GM18907 (cell line): ENCODE results near the gene TAS1R3.
A peak's percentile ranks its signal among the peaks of the same experiment; 100 is the strongest.
"Not testable (repeated sequence)": the region's sequence is repeated elsewhere in the genome, so short reads cannot be mapped to it uniquely, and the experiment has no call there.

Experiments
- ATAC-seq: cut with Tn5 transposase; IDR thresholded peaks from one replicate; pipeline ENCODE4 v1.9.1; 2021; ENCODE audit warnings: mild to moderate bottlenecking, moderate library complexity; ENCODE audit not compliant: unreplicated experiment

The TAS1R3 gene

DNA sequence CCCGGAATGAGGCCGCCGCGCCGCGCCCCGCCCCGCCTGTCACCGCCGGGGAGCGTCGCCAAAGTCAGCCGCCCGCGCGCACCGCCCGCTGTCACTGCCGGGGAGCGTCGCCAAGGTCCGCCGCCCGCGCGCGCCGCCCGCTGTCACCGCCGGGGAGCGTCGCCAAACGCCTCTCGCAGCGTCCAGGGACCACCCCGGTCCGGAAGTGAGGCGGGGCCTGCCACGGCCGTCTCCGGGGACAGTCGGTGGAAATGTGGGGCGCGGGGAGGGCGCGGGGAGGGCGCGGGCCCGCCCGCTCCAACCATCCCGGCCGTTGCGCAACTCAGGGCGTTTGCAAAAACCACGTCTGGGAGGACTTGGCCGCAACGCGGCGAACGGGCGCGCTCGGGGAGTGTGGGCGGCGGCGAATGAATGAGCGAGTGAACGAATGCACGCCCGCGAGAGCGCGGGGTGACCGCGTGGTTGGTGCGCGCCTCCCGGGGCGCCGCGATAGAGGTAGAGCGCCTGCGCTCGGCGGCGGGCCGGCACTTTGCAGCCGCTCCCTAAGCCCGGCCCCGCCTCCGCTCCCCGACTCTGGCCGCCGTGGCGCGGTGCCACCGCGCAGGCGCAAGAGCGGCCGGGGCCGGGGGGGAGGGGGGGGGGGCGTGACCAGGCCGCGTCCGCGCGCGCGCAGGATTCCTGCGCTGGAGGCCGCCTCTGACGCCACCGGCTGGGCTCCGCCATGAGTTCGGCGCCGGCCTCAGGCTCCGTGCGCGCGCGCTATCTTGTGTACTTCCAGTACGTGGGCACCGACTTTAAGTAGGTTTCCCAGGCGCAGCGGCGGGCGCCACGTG is 22.9 kb upstream of the TAS1R3 start, which contains the start of the genes ACAP3 and PUSL1:
TSS of gene ACAP3 (minus strand) at position 8 of the 833 bp plus-strand sequence. CDS start 115 bp downstream, outside the sequence.
TSS of gene PUSL1 (plus strand) at position 675 of the 833 bp plus-strand sequence. CDS start at position 722, 47 bp downstream.
- peak; percentile 53 for ATAC-seq

GRCh38 chr1:1308756-1309250 is 22.3 kb upstream of the TAS1R3 start:
- ATAC-seq: peak; percentile 14

DNA sequence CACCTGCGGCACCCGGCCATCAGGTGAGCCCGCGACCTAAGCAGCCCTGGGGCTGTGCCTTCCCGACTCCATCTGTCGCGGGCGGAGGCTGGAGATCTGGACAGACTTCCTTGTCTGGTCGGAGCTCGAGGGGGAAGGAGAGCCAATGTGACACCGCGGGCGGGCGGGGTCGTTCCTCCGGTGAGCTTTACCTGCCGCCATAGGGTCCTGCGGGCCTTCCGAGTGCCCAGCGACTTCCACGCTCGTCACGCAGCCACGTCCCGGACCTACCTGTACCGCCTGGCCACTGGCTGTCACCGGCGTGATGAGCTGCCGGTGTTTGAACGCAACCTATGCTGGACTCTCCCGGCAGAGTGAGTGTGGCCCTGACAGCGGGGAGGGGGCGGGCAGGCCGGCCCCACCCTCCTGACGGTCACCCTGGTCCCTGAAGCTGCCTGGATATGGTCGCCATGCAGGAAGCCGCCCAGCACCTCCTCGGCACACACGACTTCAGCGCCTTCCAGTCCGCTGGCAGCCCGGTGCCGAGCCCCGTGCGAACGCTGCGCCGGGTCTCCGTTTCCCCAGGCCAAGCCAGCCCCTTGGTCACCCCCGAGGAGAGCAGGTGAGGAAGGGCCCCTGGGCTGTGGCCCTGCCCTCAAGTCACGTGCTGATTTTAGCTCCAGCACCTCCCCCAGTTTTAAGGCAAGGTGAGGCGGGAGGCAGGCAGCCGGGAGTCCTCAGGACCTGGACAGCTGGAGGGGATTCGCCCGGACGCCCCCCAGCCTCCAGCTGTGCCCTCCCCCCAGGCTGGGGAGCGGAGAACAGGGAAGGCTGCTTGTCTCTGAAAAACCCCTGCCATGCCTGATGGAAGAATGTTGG is 21.6 kb upstream of the TAS1R3 start:
- ATAC-seq: no peak

- no peak for ATAC-seq
These were observed 21.0 kb upstream of the TAS1R3 start for GRCh38 chr1:1310109-1310385.

DNA sequence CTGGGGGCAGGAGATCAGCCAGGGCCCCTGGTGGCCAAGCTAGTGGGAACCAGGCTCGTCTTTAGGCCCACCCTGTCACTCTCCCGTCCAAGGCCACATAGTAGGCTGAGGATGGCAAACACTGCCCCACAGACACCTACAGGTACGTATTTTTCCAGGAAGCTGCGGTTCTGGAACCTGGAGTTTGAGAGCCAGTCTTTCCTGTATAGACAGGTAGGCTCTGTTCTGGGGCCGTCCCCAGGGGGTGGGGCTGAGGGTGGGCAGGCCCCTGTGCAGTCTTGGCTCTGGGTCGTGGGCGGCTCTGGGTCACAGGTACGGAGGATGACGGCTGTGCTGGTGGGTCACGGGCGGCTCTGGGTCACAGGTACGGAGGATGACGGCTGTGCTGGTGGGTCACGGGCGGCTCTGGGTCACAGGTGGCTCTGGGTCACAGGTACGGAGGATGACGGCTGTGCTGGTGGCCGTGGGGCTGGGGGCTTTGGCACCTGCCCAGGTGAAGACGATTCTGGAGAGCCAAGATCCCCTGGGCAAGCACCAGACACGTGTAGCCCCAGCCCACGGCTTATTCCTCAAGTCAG is 20.5 kb upstream of the TAS1R3 start:
- no peak for ATAC-seq

DNA sequence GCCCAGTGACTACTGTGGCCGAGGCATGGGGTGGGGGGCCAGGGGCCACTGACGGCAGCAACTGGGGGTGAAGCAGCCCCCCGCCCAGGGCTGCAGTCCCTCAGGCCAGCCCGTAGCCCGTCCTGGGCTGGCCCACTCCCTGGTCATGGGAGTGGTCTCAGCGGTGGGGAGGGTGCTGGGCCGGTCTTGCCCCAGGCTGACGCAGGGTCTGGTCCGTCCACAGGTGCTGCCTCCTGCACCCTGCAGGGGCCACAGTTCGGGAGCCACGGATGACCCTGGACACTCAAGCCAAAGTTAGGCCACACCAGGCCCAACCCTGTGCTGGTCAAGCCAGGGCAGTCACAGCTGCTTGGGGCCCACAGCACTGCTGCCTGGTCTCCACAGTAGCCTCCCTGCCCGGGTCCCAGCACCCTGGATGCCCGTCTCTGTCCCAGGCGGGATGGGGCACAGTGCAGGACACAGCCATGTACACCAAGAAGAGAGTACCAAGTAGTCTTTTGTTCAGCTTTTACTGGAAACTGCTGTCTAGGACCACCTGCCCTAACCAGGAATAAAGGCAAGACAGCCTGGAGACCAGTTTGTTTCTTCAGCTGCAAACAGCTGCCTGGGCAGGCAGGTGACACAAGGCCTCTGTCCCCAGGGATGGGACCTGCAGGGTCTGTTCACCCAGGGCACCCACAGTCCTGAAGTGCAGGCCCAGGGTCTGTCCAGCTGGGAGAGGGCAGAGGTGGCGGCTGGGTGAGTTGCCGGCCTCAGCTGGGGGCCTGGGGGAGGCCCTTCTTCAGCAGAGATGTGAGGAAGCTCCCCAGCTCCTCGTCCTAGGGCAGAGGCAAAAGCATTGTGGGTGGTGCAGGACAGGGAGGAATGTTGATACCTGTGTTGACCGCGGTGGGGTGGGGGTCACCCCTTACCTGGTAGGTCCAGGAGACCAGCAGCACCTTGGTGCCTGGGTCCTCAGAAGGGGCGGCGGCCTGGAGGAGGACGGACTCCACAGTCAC is 19.7 kb upstream of the TAS1R3 start:
- ATAC-seq: no peak

DNA sequence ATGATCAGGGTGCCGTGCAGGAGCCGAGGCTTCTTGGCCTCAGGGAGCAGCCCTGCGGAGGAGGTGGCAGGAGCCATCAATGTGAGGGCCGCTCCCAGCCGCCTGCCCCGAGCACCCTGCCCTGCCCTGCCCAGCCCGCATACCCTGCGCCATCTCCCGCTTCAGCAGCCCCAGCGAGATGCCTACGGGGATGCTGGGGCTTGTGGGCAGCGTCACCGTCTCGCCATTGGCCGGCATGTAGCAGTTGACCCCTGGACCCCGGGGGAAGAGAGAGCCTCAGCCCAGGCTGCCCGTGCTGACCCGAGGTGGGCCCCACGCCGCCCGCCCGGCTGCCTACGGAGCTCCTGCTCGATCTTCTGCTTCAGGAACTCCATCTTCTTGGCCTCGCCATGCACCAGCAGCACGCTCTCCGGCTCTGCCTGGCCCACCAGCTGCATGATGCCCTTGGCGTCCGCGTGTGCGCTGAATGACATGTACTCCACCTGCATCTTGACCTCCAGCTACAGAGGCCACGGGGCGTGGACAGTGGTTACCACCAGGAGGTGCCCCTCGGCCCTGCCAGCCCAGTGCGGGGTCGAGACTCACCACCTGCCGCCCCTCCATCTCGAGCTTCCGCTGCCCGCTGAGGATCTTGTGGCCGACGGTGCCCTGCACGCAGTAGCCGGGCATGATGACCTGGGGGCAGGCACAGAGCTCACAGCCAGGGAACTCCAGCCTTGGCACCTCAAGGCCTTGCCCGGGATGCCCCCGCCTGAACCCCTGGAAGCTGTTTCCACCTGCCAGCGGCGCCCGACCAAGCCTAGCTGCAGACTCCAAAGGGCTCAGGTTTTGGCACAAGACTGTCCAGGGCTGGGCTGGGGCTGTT is 18.4 kb upstream of the TAS1R3 start:
- no peak for ATAC-seq

- ATAC-seq: no peak
These were observed 17.4 kb upstream of the TAS1R3 start for GRCh38 chr1:1313500-1314236.

- ATAC-seq: no peak
These were observed 16.9 kb upstream of the TAS1R3 start for GRCh38 chr1:1314237-1314586.

DNA sequence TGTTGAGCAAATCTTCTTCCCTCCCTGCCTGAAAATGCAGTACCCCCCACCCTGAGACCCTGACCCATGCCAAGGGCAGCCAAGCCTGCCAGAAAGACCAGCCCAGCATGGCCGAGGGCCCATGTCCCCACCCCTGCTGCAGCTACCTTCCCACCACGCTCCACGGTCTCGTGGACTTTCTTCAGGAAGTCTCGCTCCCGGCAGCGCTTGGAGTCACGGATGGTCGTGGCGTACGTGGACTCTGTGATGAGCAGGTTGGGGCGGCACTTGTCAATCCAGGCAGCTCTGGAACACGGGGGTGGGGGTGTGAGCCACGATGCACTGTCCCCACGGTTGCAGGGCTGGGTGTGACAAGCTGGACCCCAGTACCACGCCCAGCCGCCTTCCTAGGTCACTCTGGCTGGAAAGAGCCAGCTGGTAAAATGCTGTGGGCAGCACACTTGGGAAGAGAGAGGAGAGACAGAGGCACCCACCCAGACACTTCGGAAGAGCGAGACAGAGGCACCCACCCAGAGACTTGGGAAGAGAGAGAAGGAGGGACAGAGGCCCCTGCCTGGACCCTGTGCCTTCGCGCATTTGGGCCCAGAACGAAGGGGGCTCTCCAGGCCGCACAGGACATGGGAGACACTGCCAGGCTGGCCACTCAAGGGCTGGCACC is 16.3 kb upstream of the TAS1R3 start:
- ATAC-seq: no peak

- ATAC-seq: no peak
These were observed 15.6 kb upstream of the TAS1R3 start for GRCh38 chr1:1315435-1315954.

- ATAC-seq: not testable (repeated sequence)
These were observed 14.9 kb upstream of the TAS1R3 start for GRCh38 chr1:1316199-1316598.

GRCh38 chr1:1317420-1317819 is 13.7 kb upstream of the TAS1R3 start:
- no peak for ATAC-seq

- no peak for ATAC-seq
These were observed 12.9 kb upstream of the TAS1R3 start for GRCh38 chr1:1318131-1318652.

DNA sequence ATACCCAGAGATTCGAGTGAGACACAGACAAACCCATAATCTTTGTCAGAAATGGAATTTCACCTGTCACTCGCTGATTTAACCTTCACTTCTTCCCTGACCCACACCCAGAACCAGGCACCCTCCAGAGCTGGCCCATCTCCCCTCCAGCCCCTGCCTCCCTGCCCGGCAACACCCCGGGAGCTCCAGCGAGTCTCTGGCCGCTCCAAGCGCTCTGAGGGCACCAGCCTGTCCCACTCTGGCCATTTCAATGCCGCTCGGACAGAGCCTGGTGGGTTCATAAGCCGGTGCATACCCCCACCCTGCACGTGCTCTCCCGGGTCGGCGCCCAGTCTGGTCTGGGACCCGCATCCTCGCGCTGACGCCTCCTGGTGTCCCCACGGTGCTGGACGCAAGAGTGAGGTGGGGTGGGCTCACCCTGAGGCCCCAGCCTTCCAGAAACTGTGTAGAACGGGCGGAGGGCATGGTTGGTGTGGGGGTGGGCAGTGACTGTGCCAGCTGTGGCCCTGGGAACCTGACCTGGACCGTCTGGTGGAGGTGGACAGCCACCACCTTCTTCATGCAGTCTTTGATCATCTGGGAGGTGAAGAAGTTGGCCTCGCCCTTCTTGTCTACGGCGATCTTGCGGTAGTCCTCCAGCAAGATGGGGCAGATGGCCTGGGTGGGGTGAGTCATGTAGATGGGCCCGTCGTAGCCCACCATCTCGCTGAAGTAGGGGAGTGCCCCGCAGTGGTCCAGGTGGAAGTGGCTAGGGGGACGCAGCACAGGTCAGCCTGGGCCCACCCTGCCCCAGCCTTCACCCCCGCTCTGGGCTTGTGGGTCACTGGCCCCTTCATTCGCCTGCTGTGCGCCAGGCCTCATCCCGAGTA is 12.1 kb upstream of the TAS1R3 start:
- no peak for ATAC-seq

- no peak for ATAC-seq
These were observed 11.5 kb upstream of the TAS1R3 start for GRCh38 chr1:1319646-1319941.
